Measurements from ENCODE around the gene AGK.

DNA sequence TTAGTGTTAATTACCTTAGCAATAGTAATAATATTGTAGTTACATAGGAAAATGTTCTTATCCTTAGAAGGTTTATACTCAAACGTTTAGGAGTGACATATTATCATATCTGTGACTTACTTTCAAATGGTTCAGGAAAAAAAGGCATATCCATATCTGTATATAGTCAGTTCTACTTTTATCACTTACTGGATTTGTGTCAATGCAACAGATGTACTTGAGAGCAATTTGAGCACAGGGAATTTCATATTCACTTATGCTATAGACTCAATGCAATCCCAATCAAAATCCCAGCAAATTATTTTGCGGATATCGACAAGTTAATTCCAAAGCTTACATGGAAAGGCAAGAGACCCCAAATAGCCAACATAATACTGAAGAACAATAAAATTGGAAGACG is 140.8 kb downstream of the AGK start:
- TF ChIP-seq, protein P1, sequence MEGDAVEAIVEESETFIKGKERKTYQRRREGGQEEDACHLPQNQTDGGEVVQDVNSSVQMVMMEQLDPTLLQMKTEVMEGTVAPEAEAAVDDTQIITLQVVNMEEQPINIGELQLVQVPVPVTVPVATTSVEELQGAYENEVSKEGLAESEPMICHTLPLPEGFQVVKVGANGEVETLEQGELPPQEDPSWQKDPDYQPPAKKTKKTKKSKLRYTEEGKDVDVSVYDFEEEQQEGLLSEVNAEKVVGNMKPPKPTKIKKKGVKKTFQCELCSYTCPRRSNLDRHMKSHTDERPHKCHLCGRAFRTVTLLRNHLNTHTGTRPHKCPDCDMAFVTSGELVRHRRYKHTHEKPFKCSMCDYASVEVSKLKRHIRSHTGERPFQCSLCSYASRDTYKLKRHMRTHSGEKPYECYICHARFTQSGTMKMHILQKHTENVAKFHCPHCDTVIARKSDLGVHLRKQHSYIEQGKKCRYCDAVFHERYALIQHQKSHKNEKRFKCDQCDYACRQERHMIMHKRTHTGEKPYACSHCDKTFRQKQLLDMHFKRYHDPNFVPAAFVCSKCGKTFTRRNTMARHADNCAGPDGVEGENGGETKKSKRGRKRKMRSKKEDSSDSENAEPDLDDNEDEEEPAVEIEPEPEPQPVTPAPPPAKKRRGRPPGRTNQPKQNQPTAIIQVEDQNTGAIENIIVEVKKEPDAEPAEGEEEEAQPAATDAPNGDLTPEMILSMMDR (IDR thresholded peaks at IDR 0.05), result no peak
- TF ChIP-seq POLR2A (IDR thresholded peaks at IDR 0.05), result no peak

Measured in uterus (tissue), 2 donors.